Thoracic aorta (tissue), 2 donors: Measurements from ENCODE around the gene ZC2HC1B. TPM values are rescaled to one million over a fixed set of nuclear protein-coding genes. Genes with fewer than 3 reads are reported as not detected.
A peak's percentile ranks its signal among the peaks of the same experiment; 100 is the strongest.

Experiments
- ATAC-seq: fragments of 150-250 bp; one replicate; pipeline ENCODE4 v1.8.0; 2017; ENCODE audit warnings: low read depth; ENCODE audit not compliant: insufficient number of reproducible peaks, low FRiP score
- DNase-seq: peaks from one replicate; pipeline ENCODE4 v3.0.0-alpha.2; 2020; ENCODE audit warnings: low spot score
- H3K27ac ChIP-seq, 2 donors: fragments of 200-600 bp; sonication (generic); 1 replicate in 1 of 2; 2 replicates in 1 of 2; pipeline ENCODE4 v1.5.1; 2016; ENCODE audit warnings: mild to moderate bottlenecking in 2 of 2, moderate library complexity in 2 of 2
- H3K27me3 ChIP-seq: fragments of 200-600 bp; sonication (generic); replicated peaks from 2 replicates; pipeline ENCODE4 v1.6.0; 2016; ENCODE audit warnings: mild to moderate bottlenecking; ENCODE audit not compliant: insufficient read depth
- H3K36me3 ChIP-seq: fragments of 200-600 bp; sonication (generic); one replicate; pipeline ENCODE4 v1.5.1; 2016
- H3K4me1 ChIP-seq, 2 donors: fragments of 200-600 bp; sonication (generic); 1 replicate in 1 of 2; 2 replicates in 1 of 2; pipeline versions ENCODE4 v1.5.1 to v1.6.0; 2016; ENCODE audit warnings: low read depth in 2 of 2, mild to moderate bottlenecking in 1 of 2; ENCODE audit not compliant: control insufficient read depth in 1 of 2
- H3K4me3 ChIP-seq: fragments of 200-600 bp; sonication (generic); 2 replicates; pipeline ENCODE4 v1.5.1; 2016; ENCODE audit warnings: mild to moderate bottlenecking
- H3K9me3 ChIP-seq: fragments of 200-600 bp; sonication (generic); 2 replicates; pipeline ENCODE4 v1.5.1; 2016
- CTCF ChIP-seq: fragments of 200-600 bp; sonication (generic); IDR thresholded peaks from one replicate; pipeline ENCODE4 v1.5.1; 2019; ENCODE audit warnings: antibody characterized with exemption
- total RNA-seq, 2 donors: library from RNA; depleted of rRNA; stranded (reverse); fragments of >200 nt; gene quantifications; one replicate each; pipeline versions ENCODE4 v1.1.0 to v1.2.3, GENCODE V29; 2016

The ZC2HC1B gene
- not detected for total RNA-seq

GRCh38 chr6:143864234-143864633 lies at the start of gene ZC2HC1B:
Gene ZC2HC1B (plus strand): TSS chr6:143864474. CDS start chr6:143864540, 66 bp downstream.
- H3K27ac ChIP-seq: no peak within 1 kb of the TSS
- H3K36me3 ChIP-seq: peaks cover 16% of the 10 kb centered on the region
- no peaks in the 10 kb centered on the region for H3K27me3 ChIP-seq
- ATAC-seq (no peak), DNase-seq (no peak)
- no peak within 1 kb of the TSS for H3K4me3 ChIP-seq
- no peak for TF ChIP-seq CTCF
- H3K4me1 ChIP-seq: no peaks in the 10 kb centered on the region
- H3K9me3 ChIP-seq: no peaks in the 10 kb centered on the region

GRCh38 chr6:143817621-143818020 lies 46.7 kb upstream of the ZC2HC1B start:
- Histone ChIP-seq H3K9me3 (no peaks in the 10 kb centered on the region), H3K27ac (no peak overlapping the region), H3K4me3 (no peak overlapping the region), H3K27me3 (no peaks in the 10 kb centered on the region), H3K36me3 (no peaks in the 10 kb centered on the region), H3K4me1 (peaks cover 0 to 10% of the 10 kb centered on the region in 2 donors)
- no peak for ATAC-seq
- TF ChIP-seq CTCF: no peak
- DNase-seq: no peak

GRCh38 chr6:143821359-143821758 lies 42.9 kb upstream of the ZC2HC1B start:
- H3K27ac ChIP-seq: no peak overlapping the region
- no peak for DNase-seq
- no peaks in the 10 kb centered on the region for H3K27me3 ChIP-seq
- no peak for TF ChIP-seq CTCF
- no peaks in the 10 kb centered on the region for H3K36me3 ChIP-seq
- H3K4me1 ChIP-seq: peaks cover 17 to 30% of the 10 kb centered on the region in 2 donors
- no peaks in the 10 kb centered on the region for H3K9me3 ChIP-seq
- no peak overlapping the region for H3K4me3 ChIP-seq
- no peak for ATAC-seq

- ATAC-seq (no peak), DNase-seq (no peak)
- Histone ChIP-seq H3K27ac (peak overlapping the region in 1 of 2 donors; percentile 59), H3K27me3 (no peaks in the 10 kb centered on the region), H3K4me1 (peaks cover 17 to 29% of the 10 kb centered on the region in 2 donors), H3K4me3 (no peak overlapping the region), H3K9me3 (no peaks in the 10 kb centered on the region), H3K36me3 (no peaks in the 10 kb centered on the region)
- no peak for TF ChIP-seq CTCF
Measured at GRCh38 chr6:143822584-143823024, 41.7 kb upstream of the ZC2HC1B start.

- DNase-seq: no peak
- TF ChIP-seq CTCF: no peak
- H3K27ac ChIP-seq: peak overlapping the region; percentile 1 to 59
- no peaks in the 10 kb centered on the region for H3K27me3 ChIP-seq
- H3K4me1 ChIP-seq: peaks cover 17 to 29% of the 10 kb centered on the region in 2 donors
- H3K9me3 ChIP-seq: no peaks in the 10 kb centered on the region
- no peak overlapping the region for H3K4me3 ChIP-seq
- H3K36me3 ChIP-seq: no peaks in the 10 kb centered on the region
- ATAC-seq: no peak
Measured at GRCh38 chr6:143823548-143823947, 40.7 kb upstream of the ZC2HC1B start.
